HepG2 (cell line): ENCODE measurements around the gene CAPN9. TPM values are rescaled to one million over a fixed set of nuclear protein-coding genes. Genes with fewer than 3 reads are reported as not detected.
A peak's percentile ranks its signal among the peaks of the same experiment; 100 is the strongest.

ENCODE experiments used
- ARID4A ChIP-seq: sonication (generic); formaldehyde crosslinking; IDR thresholded peaks from 2 replicates; pipeline ENCODE4 v1.5.0; 2020; ENCODE audit warnings: mild to moderate bottlenecking, missing genetic modification reagents, borderline replicate concordance
- HMG20B ChIP-seq: conservative IDR thresholded peaks from 2 replicates; pipeline ENCODE4 v1.6.1; 2016; ENCODE audit warnings: missing genetic modification reagents, missing compliant biosample characterization
- KAT8 ChIP-seq: IDR thresholded peaks from 2 replicates; pipeline ENCODE4 v1.6.1; 2016; ENCODE audit warnings: missing genetic modification reagents, missing compliant biosample characterization
- MAFG ChIP-seq: sonication (generic); formaldehyde crosslinking; IDR thresholded peaks from 2 replicates; pipeline ENCODE4 v1.5.1; 2020; ENCODE audit warnings: mild to moderate bottlenecking, missing genetic modification reagents
- MBNL3 ChIP-seq: fragments of 250-450 bp; sonication (Bioruptor Pico); conservative IDR thresholded peaks from 2 replicates; pipeline ENCODE4 v1.8.0; 2022; ENCODE audit warnings: mild to moderate bottlenecking, inconsistent platforms
- MIER3 ChIP-seq: IDR thresholded peaks from 2 replicates; pipeline ENCODE4 v1.6.1; 2016; ENCODE audit warnings: missing compliant biosample characterization, borderline replicate concordance
- MLXIP ChIP-seq: sonication (generic); formaldehyde crosslinking; IDR thresholded peaks from 2 replicates; pipeline ENCODE4 v1.9.0; 2021; ENCODE audit warnings: missing genetic modification reagents, borderline replicate concordance
- MTERF4 ChIP-seq: sonication (generic); formaldehyde crosslinking; IDR thresholded peaks from 2 replicates; pipeline ENCODE4 v1.8.0; 2023; ENCODE audit warnings: mild to moderate bottlenecking, missing genetic modification reagents
- PHF5A ChIP-seq: IDR thresholded peaks from one replicate; pipeline ENCODE4 v1.6.1; 2018; ENCODE audit warnings: low read depth, missing genetic modification reagents; ENCODE audit not compliant: unreplicated experiment
- RXRB ChIP-seq: IDR thresholded peaks from 2 replicates; pipeline ENCODE4 v1.6.1; 2016; ENCODE audit warnings: borderline replicate concordance, missing genetic modification reagents, missing compliant biosample characterization
- ZBTB14 ChIP-seq: sonication (generic); formaldehyde crosslinking; IDR thresholded peaks from 2 replicates; pipeline ENCODE4 v1.4.0; 2020; ENCODE audit warnings: missing genetic modification reagents
- ZEB1 ChIP-seq: IDR thresholded peaks from 2 replicates; pipeline ENCODE4 v1.6.1; 2012; ENCODE audit warnings: mild to moderate bottlenecking, low read depth, inconsistent platforms; ENCODE audit not compliant: insufficient replicate concordance
- ZFP90 ChIP-seq: sonication (generic); formaldehyde crosslinking; IDR thresholded peaks from 2 replicates; pipeline ENCODE4 v1.8.0; 2022; ENCODE audit warnings: missing genetic modification reagents, mild to moderate bottlenecking, inconsistent platforms, borderline replicate concordance
- ZKSCAN8 ChIP-seq: IDR thresholded peaks from 2 replicates; pipeline ENCODE4 v1.6.1; 2016; ENCODE audit warnings: borderline replicate concordance, missing genetic modification reagents, missing compliant biosample characterization
- ZNF326 ChIP-seq: sonication (generic); formaldehyde crosslinking; IDR thresholded peaks from 2 replicates; pipeline ENCODE4 v1.4.0; 2020; ENCODE audit warnings: missing genetic modification reagents, borderline replicate concordance
- ZNF546 ChIP-seq: sonication (generic); formaldehyde crosslinking; conservative IDR thresholded peaks from 2 replicates; pipeline ENCODE4 v1.8.1; 2023; ENCODE audit warnings: mild to moderate bottlenecking, missing genetic modification reagents
- ZNF577 ChIP-seq: sonication (generic); formaldehyde crosslinking; IDR thresholded peaks from 2 replicates; pipeline ENCODE4 v1.4.0; 2020; ENCODE audit warnings: mild to moderate bottlenecking, low read depth, missing genetic modification reagents, borderline replicate concordance
- ZNF644 ChIP-seq: IDR thresholded peaks from 2 replicates; pipeline ENCODE4 v1.6.1; 2016; ENCODE audit warnings: low read depth
- ZNF883 ChIP-seq: sonication (generic); formaldehyde crosslinking; IDR thresholded peaks from 2 replicates; pipeline ENCODE4 v1.5.1; 2020; ENCODE audit warnings: mild to moderate bottlenecking, missing genetic modification reagents; ENCODE audit errors: not compliant biosample characterization
- ZSCAN20 ChIP-seq: sonication (generic); formaldehyde crosslinking; IDR thresholded peaks from 2 replicates; pipeline ENCODE4 v1.4.0; 2020; ENCODE audit warnings: missing genetic modification reagents, mild to moderate bottlenecking, borderline replicate concordance
- polyA plus RNA-seq, 8 experiments: library from polyadenylated mRNA; depleted of rRNA in 3 of 8; stranded (reverse) in 7 of 8; unstranded in 1 of 8; fragments of >200 nt; fragmentation: Illumina TruSeq in 4 of 8; extraction: Trizol in 4 of 8; gene quantifications; 2 replicates each; pipeline versions ENCODE4 v1.2.1 to v1.2.3, GENCODE V29; 2011 to 2016; ENCODE audit warnings: low read depth in 4 of 8, missing spikeins in 1 of 8, mixed read lengths in 1 of 8; ENCODE audit not compliant: insufficient read depth in 1 of 8
- total RNA-seq, 5 experiments: library from RNA; depleted of rRNA; stranded (reverse); fragments of >200 nt; fragmentation: Illumina TruSeq; extraction: Trizol; gene quantifications; 2 replicates each; pipeline ENCODE4 v1.2.3, GENCODE V29; 2016; ENCODE audit warnings: low read depth in 1 of 5

The CAPN9 gene
- total and polyA plus RNA-seq, 2 of the 13 experiments (the other 11 are each of a cell fraction or from before 2014, with no cell fraction given) = 0.04 to 0.31 TPM

GRCh38 chr1:230707732-230708630 lies 39.2 kb upstream of the CAPN9 start (continued):
- TF ChIP-seq MLXIP (CRISPR knock-in tag) (no peak), ZNF644 (no peak), MTERF4 (no peak), ZNF577 (CRISPR knock-in tag) (no peak), ZNF546 (no peak), RXRB (no peak), ZKSCAN8 (CRISPR knock-in tag) (no peak), MIER3 (CRISPR knock-in tag) (no peak), ARID4A (CRISPR knock-in tag) (no peak), ZEB1 (no peak), ZBTB14 (CRISPR knock-in tag) (no peak), MBNL3 (CRISPR knock-in tag) (no peak), KAT8 (peak; percentile 2; the same call in 1 of the 2 replicates), HMG20B (CRISPR knock-in tag) (no peak), ZFP90 (CRISPR knock-in tag) (no peak), ZNF883 (no peak), MAFG (CRISPR knock-in tag) (no peak), ZSCAN20 (CRISPR knock-in tag) (no peak), ZNF326 (CRISPR knock-in tag) (0 out of 2 replicates have a peak, but pooled peaks have one; percentile 47), PHF5A (no peak)
